ENCODE data around the gene PLOD3.
"Not testable (repeated sequence)": the region's sequence is repeated elsewhere in the genome, so short reads cannot be mapped to it uniquely, and the experiment has no call there.

Gene PLOD3

DNA sequence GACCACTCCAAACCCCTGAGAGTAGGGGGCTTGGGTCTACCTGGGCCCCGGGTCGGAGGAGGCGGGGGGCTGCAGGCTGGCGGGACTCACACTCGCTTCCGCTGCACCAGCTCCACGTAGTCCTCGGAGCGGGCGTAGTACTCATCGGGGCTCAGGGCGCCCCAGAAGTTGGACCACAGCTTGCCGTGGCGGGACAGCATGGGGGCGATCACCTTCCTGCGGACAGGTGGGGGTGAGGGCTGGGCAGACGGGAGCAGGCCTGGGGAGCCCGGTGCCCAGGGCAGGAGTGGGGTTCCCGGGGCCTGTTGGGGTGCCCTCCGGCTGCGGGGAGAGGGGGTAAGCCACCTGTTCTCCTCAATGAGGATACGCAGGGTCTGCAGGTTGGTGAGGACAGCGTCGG is 5.9 kb downstream of the PLOD3 start:
- DNase-seq: no peak

DNA sequence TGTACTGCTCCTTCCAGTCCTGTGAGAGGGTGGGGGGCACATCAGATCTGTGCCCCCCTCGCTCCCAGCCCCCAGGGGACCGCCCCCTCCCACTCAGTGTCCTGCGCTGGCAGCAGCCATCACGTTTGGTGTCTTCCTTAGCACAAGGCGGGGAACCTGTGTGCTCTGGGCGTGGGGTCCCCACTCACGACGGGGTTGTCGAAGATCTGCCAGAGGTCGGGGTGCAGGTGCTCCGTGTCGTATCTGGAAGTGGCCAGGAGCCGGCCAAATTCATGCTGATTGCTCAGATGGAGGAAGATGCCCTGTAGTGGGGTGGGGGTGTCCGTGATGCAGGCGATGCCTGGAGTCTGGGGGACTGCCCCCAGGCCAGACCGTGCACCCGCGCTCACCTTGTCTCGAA is 7.2 kb downstream of the PLOD3 start:
- no peak for DNase-seq

DNA sequence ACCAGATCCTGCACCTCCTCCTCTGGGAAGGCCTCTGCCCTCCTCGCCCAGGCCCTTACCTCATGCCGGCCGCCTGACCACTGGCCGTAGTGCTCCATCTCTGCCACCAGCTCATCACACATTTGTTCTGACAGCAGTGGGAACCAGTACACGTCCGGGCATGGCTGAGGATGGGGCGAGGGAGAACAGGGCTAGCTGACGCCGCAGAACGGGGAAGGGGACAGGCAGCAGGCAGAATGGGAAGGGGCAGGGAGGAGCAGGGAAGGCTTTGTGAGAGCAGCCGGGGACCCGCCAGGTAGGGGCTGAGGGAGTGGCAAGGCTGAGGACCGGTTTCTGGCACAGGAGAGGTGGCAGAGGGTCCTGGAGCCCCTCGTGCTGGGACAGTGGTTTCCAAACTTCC is 8.6 kb downstream of the PLOD3 start:
- DNase-seq: no peak

DNA sequence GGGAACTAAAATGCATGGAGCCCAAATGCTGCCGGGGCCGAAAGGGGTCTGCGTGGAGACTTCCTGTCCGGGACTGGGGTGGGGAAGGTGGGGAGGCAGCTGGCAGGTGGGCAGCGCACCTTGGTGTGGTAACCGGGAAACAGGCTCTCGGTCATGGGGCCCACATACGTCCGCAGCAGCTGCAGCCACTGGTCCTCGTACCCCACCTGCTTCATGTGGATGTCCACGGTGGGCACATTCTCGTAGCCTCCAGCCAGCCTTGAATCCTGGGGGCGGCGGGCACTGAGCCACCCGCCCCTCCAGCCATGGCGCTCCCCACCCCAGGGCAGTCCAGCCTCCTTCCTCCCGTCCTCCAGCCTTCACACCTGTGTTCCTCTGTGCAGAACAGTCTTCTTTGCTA is 9.9 kb downstream of the PLOD3 start:
- DNase-seq: no peak

DNA sequence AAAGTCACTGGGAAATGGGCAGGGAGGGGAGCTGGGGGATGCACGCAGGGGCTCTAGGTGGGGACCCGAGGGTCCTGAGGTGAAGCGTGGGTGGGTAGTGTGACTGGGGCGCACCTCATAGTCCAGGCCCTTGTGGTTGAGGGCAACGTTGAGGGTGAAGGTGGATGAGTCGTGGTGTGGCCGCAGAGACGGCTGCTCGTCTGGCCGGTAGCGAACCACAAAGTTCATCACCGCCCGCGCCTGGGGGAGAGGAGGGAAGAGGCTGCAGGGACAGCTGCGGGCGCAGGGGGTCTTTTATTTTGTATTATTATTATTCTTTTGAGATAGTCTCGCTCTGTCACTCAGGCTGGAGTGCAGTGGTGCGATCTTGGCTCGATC is 10.7 kb downstream of the PLOD3 start:
- no peak for DNase-seq

DNA sequence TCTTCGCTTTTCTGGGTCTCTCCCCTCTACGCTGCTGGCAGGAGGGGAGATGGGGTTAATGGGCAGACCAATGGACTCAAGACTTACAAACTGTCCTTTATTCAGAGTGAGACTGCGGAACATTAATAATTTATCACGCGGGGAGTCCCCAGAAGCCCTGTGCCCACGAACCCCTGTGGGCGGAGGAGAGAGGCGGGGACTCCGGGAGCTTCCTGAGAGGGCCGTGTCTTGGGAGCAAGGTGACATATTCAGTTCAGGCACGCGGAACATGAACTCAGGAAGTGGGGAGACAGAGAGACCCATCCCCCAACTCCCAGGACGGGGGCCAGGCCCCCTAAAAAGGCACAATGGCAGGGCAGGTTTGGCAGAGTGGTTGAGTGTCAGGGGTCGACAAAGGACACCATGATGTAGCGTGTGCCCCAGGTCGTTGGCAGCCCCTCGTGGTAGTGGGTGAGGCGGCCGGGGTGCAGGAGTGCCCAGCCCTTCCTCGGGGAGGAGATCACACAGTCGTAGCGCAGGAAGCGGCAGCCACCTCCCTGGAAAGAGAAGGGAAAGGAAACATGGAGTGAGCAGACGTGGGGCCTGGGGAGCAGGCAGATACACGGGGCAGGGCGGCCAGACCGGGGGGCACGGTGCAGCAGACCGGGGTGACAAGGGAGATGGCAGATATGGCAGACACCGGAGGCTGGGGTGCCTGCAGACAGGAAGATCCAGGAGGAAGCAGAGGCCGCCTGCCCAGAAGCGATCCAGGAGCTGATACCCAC is 11.3 kb downstream of the PLOD3 start:
- DNase-seq: no peak

DNA sequence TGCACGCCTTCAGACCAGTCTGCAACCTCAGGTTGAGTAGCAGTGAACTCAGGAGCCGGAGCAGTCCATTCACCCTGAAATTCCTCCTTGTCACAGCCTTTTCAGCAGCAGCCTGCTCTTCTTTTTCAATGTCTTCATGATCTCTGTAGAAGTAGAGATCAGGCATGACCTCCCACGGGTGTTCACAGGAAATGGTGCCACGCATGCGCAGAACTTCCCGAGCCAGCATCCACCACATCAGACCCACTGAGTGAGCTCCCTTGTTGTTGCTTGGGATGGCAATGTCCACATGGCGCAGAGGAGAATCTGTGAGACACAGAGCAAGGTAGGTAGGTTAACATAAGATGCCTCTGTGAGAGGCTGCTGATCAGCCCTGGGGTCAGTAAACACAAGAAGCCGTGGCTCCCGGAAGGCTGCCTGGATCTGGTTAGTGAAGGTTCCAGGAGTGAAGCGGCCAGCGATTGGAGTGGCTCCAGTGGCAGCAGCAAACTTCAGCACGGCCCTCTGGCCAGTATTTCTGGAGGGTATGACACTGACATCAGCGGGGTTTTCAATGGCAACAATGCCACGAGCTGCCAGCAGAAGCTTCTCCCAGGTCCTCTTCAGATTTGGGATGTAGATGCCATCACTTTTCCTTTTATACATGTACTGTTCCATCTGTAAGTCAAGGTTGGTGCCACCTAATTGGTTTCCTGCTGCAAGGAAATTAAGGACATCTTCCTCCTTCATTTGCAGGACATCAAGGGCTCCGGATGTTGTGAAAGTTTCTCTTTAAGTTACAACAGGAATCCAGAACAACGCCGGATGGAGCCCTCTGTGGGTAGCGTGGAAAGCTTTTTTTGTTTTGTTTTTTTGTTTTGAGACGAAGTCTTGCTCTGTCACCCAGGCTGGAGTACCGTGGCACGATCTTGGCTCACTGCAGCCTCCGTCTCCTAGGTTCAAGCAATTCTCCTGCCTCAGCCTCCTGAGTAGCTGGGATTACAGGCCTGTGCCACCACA is 13.3 kb downstream of the PLOD3 start:
- DNase-seq: not testable (repeated sequence)

DNA sequence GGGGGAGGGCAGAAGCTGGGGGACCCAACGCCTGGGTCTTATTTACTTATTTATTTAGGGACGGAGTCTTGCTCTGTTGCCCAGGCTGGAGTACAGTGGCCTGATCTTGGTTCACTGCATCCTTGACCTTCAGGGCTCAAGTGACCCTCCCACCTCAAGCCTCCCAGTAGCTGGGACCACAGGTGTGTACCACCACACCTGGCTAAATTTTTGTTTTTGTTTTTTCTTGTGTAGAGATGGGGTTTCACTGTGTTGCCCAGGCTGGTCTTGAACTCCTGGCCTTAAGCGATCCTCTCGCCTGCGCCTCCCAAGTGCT is 14.8 kb downstream of the PLOD3 start:
- no peak for DNase-seq

DNA sequence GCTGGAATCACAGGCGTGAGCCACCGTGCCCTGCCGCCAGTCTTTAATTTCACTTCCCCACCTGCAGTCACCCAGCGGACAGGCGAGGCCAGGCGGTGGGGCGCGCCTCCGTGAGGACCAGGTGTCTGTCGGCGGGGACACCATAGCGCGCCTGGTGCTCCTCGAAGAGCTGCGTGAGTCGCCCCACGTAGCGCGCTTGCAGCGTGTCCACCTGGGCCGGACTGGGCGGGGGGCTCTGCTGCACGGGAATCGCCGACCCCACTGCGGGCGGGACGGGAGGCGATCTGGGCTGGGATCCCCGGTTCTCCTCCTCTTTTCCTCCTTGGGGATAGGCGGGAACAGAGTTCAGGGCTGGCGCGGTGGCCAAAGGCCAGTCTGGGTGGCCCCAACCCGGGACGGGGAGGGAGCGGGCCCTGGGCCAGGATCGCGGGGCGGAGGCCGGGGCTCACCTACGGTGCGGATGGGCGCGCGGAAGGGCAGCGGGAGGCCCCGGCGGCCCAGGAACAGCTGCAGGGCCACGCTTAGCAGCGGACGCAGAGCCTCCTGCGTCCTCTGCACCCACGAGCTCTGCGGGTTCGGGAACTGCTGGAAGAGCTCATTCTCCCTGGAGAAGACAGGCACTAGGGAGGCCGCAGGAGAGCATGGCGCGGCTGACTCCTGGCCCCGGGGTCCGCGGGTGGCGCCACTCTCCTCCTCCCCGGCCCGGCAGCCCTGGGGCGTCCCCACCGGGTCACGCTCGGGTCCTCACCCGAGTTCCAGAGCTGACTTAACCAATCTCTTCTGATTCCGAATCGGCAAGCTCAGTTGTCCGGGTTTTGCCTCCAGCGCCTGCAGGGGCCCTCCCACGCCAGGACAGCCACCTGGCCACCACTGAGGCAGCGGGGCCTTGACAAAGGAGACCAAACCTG is 15.4 kb downstream of the PLOD3 start:
- peak; percentile 51 for DNase-seq

DNA sequence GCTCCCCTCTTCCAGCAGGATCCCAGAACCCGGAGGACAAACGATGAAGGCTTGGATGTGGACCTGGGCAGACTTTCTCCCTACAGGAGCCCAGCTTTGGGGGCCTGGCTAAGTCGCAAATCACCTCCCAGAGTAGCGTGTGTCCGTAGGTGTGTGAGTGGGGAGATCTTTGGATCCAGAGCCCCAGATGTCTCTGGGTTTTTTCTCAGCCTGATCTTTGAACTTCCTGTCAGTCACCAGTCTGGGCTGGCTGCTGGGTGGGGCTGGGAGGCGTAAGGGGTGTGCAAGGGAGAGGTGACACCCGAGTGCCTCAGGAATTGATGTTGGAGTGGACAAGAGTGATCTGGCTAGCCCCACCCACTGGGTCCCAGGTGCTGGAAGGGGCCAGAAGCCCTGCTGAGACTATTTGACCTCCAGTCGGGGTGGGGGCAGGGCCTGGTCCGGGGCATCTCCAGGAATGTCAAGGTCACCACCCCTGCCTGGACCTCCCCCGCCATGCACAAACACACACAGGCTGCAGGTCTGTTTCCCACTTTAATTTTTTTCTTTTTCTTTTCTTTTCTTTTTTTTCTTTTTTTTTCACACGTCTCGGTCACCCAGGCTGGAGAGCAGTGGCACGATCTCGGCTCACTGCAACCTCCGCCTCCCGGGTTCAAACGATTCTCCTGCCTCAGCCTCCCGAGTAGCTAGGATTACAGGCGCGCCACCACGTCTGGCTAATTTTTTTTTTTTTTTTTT is 16.4 kb downstream of the PLOD3 start, which contains the start of gene MOGAT3:
TSS of gene MOGAT3 (minus strand) at position 175 of the 738 bp plus-strand sequence. CDS start 182 bp downstream, outside the sequence.
- no peak for DNase-seq

DNA sequence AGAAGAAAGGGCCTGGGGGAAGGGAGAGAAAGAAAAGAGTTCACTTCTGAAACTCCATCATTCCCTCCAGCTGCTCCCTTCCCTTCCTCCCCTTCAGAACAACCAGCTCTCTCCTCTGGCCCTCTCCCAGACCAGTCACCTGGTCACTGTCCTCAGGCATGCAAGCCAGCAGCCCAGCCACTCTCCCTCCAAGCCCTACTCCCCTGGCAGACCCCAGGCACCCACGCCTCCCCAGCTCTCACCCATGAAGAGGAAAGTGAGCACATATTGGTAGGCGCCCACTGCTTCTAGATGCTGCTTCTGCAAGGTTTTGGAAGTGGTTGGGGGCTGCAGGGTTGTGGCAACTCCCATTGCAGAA is 16.9 kb downstream of the PLOD3 start:
- DNase-seq: no peak

DNA sequence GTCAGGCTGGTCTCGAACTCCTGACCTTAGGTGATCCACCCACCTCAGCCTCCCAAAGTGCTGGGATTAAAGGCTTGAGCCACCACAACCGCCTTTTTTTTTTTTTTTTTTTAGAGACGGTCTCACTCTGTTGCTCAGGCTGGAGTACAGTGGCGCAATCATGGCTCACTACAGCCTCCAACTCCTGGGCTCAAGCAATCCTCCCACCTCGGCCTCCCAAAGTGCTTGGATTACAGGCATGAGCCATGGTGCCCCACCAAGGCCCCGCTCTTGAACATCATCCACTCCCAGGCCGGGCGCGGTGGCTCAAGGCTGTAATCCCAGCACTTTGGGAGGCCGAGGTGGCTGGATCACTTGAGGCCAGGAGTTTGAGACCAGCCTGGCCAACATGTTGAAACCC is 17.9 kb downstream of the PLOD3 start:
- not testable (repeated sequence) for DNase-seq

DNA sequence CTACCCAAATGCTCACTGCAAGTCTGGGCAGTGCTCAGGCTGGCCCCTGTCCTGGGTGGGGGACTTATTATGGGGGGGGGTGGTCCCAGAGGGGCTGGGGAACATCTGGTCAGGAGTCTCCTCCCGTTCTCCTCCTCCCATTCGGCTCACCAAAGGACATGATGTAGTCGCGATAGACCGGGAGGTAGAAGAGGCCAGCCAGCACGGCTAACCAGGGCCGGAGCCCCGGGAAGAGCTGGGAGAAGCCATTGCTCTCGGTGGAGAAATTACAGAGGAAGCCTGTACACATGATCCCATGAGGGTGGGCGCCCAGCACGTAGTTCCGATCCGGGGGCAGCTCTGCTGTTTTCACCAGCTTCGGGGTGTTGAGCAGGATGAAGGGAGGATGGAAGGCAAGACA is 18.9 kb downstream of the PLOD3 start:
- DNase-seq: no peak

DNA sequence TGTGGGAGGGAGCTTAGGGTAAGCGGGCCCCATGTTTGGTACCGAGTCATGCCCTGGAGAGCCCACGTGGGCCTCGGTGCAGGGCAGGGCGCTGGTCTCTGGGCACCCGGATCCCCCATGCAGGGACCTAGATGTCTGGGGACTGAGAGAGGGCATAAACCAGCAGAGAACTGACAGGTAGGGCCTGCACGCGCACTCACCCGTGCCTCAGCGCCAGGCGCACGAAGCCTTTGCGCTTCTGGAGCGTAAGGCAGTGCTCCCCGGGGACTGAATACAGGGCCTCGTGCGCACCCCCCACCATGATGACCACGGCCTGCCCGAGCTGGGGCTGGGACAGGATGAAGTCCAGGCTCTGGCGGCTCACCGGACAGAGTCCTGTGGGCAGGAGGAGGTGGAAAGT is 19.4 kb downstream of the PLOD3 start:
- no peak for DNase-seq

DNA sequence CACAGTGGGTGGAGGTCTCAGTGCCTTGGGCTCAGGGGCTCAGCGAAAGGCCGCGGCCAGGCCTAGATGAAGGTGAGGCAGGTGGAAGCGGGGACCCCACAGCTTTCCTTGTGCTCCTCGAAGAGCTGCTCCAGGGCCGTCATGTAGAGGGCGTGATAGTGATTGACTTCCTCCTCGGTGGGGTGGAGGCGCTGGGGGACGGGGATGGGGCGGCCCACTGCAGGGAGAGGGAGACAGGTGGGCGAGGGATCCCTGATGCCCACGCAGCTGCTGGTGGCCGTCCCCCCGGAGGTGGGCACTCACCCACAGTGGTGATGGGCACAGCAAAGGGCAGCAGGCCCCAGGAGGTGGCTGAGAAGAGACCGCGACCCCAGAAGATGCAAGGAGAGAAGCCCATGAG is 21.5 kb downstream of the PLOD3 start:
- DNase-seq: no peak

DNA sequence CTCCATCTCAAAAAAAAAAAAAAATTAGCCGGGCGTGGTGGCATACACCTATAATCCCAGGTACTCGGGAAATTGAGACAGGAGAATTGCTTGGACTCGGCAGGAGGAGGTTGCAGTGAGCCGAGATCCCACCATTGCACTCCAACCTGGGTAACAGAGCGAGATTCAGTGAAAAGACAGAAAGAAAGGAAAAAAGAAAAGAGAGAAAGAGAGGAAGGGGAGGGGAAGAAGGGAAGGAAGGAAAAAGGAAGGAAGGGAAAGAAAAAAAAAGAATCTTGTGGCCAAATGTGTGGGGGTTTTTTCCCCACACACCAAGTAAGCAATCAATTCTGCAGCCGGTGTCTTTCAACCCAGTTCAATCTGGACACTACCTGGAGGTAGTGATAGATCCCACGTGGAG is 28.3 kb downstream of the PLOD3 start:
- DNase-seq: no peak

DNA sequence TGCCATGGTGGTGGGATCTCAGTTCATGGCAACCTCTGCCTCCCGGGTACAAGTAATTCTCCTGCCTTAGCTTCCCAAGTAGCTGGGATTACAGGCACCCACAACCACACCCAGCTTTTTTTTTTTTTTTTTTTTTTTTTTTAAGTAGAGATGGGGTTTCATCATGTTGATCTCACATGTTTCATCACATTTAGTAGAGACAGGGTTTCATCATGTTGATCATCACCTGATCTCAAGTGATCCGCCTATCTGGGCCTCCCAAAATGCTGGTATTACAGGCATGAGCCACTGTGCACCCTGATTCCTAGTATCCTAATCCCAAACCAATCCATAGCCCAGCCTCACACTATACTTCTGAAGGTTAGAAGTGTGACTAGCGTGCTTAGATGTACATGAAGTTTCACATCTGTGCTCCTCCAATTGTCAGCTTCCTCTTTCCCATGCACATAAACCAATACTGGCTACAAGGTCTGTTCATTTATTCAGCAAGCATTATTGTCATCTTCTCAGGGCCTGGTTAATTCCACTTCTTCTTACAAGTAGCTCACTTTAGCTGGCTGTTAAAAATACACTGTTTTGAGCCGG is 30.4 kb downstream of the PLOD3 start:
- no peak for DNase-seq

DNA sequence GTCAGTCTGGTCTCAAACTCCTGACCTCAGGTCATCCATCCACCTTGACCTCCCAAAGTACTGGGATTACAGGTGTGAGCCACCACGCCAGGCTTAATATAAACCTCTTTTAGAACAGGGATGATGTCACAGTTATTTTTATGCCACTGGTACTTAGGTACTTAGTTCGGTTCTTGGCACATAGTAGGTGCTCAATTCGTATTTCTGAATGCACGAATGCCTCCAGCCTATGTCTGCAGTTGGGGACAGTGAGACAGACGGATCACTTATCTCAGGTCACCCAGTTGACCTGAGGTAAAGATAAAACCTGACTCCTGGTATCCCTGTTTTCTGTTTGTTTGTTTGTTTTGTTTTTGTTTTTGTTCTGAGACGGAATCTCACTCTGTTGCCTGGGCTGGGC is 31.2 kb downstream of the PLOD3 start:
- no peak for DNase-seq

DNA sequence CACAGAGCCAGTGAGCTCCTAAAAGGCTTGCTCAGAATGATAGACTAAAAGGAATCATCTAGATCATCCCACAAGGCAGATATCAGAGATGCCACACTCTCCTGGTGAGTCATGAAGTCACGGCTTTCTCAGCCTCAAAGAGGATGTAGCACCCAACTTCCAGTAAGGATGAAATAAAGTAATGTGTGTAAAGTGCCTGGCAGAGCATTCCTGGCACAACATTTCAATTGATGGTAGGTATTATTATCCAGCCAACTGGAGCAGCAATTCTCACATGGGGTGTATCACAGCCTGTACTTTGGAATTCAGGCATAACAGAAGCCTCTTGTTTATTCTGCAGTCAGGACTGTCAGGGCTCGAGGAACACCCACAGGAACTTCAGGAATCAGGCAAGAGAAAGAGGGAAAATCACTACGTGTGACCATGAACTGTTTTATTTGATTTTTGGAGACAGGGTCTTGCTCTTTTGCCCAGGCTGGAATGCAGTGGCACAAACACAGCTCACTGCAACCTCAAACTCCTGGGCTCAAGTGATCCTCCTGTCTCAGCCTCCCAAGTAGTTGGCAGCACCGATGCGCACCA is 32.0 kb downstream of the PLOD3 start:
- DNase-seq: no peak

DNA sequence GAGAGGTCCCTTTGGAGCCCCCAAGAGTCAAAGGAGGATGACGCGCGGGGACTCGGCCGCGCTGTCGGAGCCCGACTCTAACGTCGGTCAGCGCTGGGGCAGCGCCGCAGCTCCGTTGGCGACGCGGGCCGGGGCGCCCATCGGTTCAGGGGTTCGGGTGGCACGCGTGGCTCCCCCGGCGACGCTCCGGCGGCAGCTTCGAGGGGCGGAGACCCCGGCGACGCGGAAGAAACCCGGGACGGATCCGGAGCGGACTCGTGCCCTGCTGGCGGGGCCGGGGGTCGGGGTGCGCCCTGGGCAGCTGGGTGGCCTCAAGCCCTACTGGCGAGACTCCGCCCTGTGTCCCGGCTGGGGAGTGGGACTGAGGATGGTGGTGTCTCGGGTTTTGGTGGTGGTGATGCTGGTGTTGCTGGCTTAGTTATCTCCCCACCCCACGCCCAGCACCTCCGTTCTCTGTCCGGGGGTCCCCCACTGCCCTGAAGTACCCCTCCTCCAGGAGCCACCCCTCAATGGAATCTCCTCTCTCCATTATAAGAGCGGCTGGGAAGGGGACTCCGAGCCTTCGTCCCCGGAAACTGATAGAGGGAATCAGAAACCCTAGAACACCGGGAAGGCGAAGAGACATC is 37.1 kb downstream of the PLOD3 start, which contains the start of gene NAT16:
TSS of gene NAT16 (minus strand) at position 164 of the 626 bp plus-strand sequence. CDS start 5,486 bp downstream, outside the sequence.
- DNase-seq: peak; percentile 66

DNA sequence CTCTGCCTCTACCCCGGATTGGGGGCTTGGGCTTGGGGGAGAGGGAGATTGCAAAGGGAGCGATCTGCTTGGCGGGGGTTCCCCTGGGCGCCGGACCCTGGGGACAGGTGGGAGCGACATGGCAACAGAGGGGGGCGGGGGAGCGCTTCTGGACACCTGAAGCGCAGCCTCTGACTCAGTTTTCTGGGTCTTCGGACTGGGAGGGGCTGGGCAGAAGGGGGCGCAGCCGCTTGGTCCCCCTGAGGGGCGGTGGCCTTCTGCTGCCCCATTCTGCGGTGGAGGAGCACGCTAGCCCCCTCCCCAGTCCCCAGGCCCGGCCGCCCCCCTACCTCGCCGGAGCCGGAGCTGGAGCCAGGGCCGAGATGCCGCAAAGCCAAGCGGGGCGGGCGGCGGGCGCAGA is 37.7 kb downstream of the PLOD3 start:
- DNase-seq: no peak
